NB4 (cell line): Measurements from ENCODE around the gene PAK1.

Experiments used
- DNase-seq: peaks from one replicate; pipeline ENCODE4 v3.0.0; 2010; ENCODE audit warnings: low read depth
- H3K4me3 ChIP-seq: one replicate; pipeline ENCODE4 v1.5.1; 2011; ENCODE audit warnings: mild to moderate bottlenecking, low read depth, low read length, moderate library complexity
- MYC ChIP-seq: IDR thresholded peaks from 2 replicates; pipeline ENCODE4 v1.6.1; 2011; ENCODE audit warnings: low read depth, low read length
- POLR2A ChIP-seq: IDR thresholded peaks from 2 replicates; pipeline ENCODE4 v1.6.1; 2011; ENCODE audit warnings: mild to moderate bottlenecking; ENCODE audit not compliant: insufficient read length; ENCODE audit errors: extremely low read depth
- TF ChIP-seq, protein P1 (sequence below): IDR thresholded peaks from one replicate; pipeline ENCODE4 v1.5.1; 2012; ENCODE audit warnings: low read depth, low read length
- TF ChIP-seq, protein P2 (sequence below): IDR thresholded peaks from 2 replicates; pipeline ENCODE4 v1.6.1; 2011; ENCODE audit warnings: low read depth, low read length

Gene PAK1

DNA sequence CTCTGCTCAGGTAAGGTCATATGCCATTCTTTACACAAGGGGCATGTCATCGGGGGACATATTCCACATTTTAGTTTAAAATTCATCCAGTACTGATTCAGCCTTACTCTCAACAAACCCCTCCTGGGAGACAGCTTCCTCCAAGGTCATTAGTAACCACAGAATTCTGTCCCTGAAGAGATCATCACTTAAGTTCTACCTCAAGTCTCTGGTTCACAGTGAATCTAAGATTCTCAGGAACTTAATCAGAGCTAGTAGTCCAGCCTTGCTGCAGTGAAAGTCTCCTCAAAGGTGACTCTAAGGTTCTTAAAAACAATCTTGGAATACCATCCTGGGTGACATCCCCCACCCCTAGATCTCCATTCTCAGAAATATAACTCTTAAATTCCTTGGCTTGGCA lies 153.5 kb downstream of the PAK1 start:
- no peak for DNase-seq
- no peak overlapping the region for H3K4me3 ChIP-seq
- TF ChIP-seq, protein P1, sequence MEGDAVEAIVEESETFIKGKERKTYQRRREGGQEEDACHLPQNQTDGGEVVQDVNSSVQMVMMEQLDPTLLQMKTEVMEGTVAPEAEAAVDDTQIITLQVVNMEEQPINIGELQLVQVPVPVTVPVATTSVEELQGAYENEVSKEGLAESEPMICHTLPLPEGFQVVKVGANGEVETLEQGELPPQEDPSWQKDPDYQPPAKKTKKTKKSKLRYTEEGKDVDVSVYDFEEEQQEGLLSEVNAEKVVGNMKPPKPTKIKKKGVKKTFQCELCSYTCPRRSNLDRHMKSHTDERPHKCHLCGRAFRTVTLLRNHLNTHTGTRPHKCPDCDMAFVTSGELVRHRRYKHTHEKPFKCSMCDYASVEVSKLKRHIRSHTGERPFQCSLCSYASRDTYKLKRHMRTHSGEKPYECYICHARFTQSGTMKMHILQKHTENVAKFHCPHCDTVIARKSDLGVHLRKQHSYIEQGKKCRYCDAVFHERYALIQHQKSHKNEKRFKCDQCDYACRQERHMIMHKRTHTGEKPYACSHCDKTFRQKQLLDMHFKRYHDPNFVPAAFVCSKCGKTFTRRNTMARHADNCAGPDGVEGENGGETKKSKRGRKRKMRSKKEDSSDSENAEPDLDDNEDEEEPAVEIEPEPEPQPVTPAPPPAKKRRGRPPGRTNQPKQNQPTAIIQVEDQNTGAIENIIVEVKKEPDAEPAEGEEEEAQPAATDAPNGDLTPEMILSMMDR: no peak
- TF ChIP-seq MYC (no peak), POLR2A (no peak)
- TF ChIP-seq, protein P2, sequence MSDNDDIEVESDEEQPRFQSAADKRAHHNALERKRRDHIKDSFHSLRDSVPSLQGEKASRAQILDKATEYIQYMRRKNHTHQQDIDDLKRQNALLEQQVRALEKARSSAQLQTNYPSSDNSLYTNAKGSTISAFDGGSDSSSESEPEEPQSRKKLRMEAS: no peak

DNA sequence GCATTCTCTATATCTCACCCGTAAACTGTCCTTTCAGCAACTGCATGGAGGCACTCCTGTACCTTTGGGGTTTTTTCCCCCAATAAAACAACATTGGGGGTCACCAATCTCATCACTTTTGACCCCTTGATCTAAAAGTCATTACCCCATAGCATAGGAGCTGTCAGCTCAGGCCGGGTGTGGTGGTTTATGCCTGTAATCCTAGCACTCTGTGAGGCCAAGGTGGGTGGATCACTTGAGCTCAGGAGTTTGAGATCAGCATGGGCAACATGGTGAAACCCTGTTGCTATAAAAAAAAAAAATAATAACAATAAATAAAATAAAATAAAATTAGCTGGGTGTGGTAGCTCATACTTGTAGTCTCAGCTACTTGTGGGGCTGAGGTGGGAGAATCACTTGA lies 155.3 kb downstream of the PAK1 start:
- DNase-seq: no peak
- H3K4me3 ChIP-seq: no peak overlapping the region
- TF ChIP-seq POLR2A (no peak), MYC (no peak)
- TF ChIP-seq, protein P1: no peak
- TF ChIP-seq, protein P2: no peak

DNA sequence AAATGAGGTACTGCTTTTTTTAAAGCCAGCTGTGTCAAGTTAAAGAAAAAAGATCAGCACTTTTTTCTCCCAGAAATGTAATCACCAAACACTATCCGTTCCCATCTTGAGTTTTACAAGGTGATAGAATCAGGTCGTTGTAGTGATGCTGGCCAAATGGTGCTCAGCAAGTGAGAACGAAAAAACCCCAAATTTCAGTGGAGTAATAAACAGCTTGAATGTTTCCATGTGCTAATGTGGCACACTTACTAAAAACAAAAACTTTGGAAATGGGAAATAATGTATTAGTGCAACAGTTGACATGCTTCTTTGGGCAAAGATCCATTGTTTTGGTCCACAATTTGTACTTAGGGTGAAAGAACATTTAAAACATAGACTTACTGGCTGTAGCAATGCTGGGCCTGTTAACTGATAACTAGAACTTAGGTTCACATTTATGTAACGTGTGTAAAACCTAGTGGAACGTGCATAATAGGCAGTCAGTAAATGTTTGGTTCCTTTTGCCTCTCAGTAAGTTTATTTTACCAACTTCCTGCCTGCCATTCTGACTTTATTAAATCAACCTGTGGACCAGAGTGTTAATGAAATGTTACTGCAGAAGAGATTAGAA lies 157.1 kb downstream of the PAK1 start:
- no peak for DNase-seq
- H3K4me3 ChIP-seq: no peak overlapping the region
- TF ChIP-seq POLR2A (no peak), MYC (no peak)
- TF ChIP-seq, protein P1: no peak
- TF ChIP-seq, protein P2: no peak

DNA sequence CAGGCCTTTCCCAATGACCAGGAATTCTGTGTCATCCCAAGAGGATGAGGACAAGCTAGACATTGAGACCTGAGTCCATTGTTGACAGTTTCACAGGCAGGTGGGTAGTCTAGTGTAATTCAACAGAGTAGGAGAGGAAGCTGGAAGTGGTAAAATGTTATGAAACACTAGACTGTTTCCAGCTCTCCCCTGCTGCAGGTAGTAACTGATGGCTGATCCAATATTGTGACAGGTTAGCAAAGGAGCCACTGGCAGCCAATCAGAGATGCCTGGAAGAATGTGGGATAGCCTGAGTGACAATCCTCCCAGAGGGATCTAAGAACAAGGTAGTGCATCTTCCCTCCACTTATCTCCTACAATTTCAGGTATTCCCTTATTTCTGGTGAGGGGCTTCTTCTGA lies 161.8 kb downstream of the PAK1 start:
- no peak for DNase-seq
- H3K4me3 ChIP-seq: no peak overlapping the region
- no peak for TF ChIP-seq MYC
- TF ChIP-seq, protein P2: no peak
- TF ChIP-seq, protein P1: no peak
- TF ChIP-seq POLR2A: no peak

DNA sequence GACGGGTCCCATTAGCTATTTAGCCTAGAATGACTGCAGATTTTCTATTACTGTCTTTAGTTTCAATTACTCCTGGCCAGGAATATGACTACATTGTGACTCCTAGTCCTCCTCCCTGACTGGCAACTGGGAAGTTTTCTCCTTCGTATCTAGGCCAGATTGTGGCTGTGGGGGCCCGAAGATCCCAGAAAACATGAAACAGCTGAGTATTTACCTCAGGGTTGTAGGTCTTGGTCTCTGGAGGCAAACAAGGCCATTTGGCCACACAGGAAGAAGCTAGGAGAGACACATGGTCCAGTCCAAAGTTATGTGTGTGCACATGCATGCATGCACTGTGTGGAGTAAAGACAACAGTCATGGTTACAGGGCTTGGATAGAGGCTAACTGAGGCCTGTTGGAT lies 162.2 kb downstream of the PAK1 start:
- no peak for DNase-seq
- TF ChIP-seq MYC (no peak), POLR2A (no peak)
- TF ChIP-seq, protein P1: no peak
- TF ChIP-seq, protein P2: no peak
- no peak overlapping the region for H3K4me3 ChIP-seq

DNA sequence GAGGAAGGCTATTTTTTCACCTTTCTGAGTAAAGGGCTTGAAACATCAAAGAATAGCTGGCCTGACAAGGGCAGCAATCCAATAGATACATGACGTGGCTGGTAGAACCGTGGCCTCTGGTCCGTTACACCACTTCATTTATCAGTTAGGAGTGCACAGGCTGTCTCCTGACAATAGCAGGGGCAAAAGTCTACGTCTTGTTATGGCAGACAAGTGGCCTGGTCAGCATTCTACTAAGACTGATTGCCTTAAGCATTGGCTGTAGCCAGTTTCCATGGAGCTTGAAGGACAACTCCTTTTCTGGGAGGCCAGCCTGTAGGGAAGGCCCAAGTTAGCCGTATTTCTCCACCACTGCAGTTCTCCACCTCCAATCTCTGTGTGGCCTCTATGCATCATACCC lies 163.2 kb downstream of the PAK1 start:
- no peak for DNase-seq
- TF ChIP-seq POLR2A (no peak), MYC (no peak)
- TF ChIP-seq, protein P1: no peak
- TF ChIP-seq, protein P2: no peak
- H3K4me3 ChIP-seq: no peak overlapping the region
